Stimulated activated naive B cell treated with anti-CD40 and anti-IgM and Interleukin-4, amounts not matched to agents 10 μg/mL and 1 μg/mL and 100 μg/mL, for 72 hours (primary cell): ENCODE measurements around the gene CEP112.
A peak's percentile ranks its signal among the peaks of the same experiment; 100 is the strongest.

Experiments used
- ATAC-seq, 2 donors: fragments of 150-1000 bp; cut with Tn5 transposase; replicated peaks; 2 replicates each; pipeline ENCODE4 v1.10.0; 2021; ENCODE audit warnings: moderate library complexity in 1 of 2
- DNase-seq: peaks from one replicate; pipeline ENCODE4 v3.0.0; 2021
- H3K27ac Mint-ChIP-seq: one replicate; pipeline ENCODE4 v1.8.0; 2022; ENCODE audit warnings: mild to moderate bottlenecking, mixed read lengths
- H3K27me3 Mint-ChIP-seq, 2 donors: one replicate each; pipeline ENCODE4 v1.8.0; 2022; ENCODE audit warnings: mixed read lengths in 2 of 2
- H3K36me3 Mint-ChIP-seq, 2 donors: one replicate each; pipeline ENCODE4 v1.8.0; 2022; ENCODE audit warnings: mixed read lengths in 2 of 2, mild to moderate bottlenecking in 1 of 2
- H3K4me1 Mint-ChIP-seq, 2 donors: one replicate each; pipeline ENCODE4 v1.8.0; 2022; ENCODE audit warnings: mixed read lengths in 2 of 2, mild to moderate bottlenecking in 1 of 2
- H3K4me3 Mint-ChIP-seq, 2 donors: one replicate each; pipeline ENCODE4 v1.8.0; 2022; ENCODE audit warnings: mild to moderate bottlenecking in 2 of 2, mixed read lengths in 2 of 2, moderate library complexity in 1 of 2
- H3K9me3 Mint-ChIP-seq, 2 donors: one replicate each; pipeline ENCODE4 v1.8.0; 2022; ENCODE audit warnings: mixed read lengths in 2 of 2, mild to moderate bottlenecking in 1 of 2

CEP112 gene

GRCh38 chr17:65674246-65675045 lies 517.5 kb downstream of the CEP112 start:
- H3K27ac Mint-ChIP-seq: no peak overlapping the region
- H3K4me3 Mint-ChIP-seq: no peak overlapping the region
- no peaks in the 10 kb centered on the region for H3K36me3 Mint-ChIP-seq
- H3K4me1 Mint-ChIP-seq: no peaks in the 10 kb centered on the region
- peaks cover under 1 to 1% of the 10 kb centered on the region in 2 donors for H3K27me3 Mint-ChIP-seq
- ATAC-seq (no peak), DNase-seq (no peak)
- no peaks in the 10 kb centered on the region for H3K9me3 Mint-ChIP-seq

GRCh38 chr17:65670667-65671371 lies 521.1 kb downstream of the CEP112 start:
- H3K27me3 Mint-ChIP-seq: peaks cover 7 to 10% of the 10 kb centered on the region in 2 donors
- H3K27ac Mint-ChIP-seq: no peak overlapping the region
- ATAC-seq: no peak
- H3K36me3 Mint-ChIP-seq: no peaks in the 10 kb centered on the region
- H3K4me3 Mint-ChIP-seq: no peak overlapping the region
- no peak for DNase-seq
- no peaks in the 10 kb centered on the region for H3K9me3 Mint-ChIP-seq
- no peaks in the 10 kb centered on the region for H3K4me1 Mint-ChIP-seq

- DNase-seq (no peak), ATAC-seq (no peak)
- H3K4me3 Mint-ChIP-seq: no peak overlapping the region
- peaks cover 7 to 10% of the 10 kb centered on the region in 2 donors for H3K27me3 Mint-ChIP-seq
- no peaks in the 10 kb centered on the region for H3K9me3 Mint-ChIP-seq
- H3K36me3 Mint-ChIP-seq: no peaks in the 10 kb centered on the region
- H3K27ac Mint-ChIP-seq: no peak overlapping the region
- no peaks in the 10 kb centered on the region for H3K4me1 Mint-ChIP-seq
These were observed 523.7 kb downstream of the CEP112 start for GRCh38 chr17:65668211-65668610.

GRCh38 chr17:65667656-65668055 lies 524.3 kb downstream of the CEP112 start:
- Mint-ChIP-seq H3K4me1 (no peaks in the 10 kb centered on the region), H3K36me3 (no peaks in the 10 kb centered on the region), H3K27me3 (peaks cover 7 to 10% of the 10 kb centered on the region in 2 donors), H3K27ac (no peak overlapping the region), H3K4me3 (no peak overlapping the region), H3K9me3 (no peaks in the 10 kb centered on the region)
- DNase-seq: no peak
- no peak for ATAC-seq

- Mint-ChIP-seq H3K4me3 (no peak overlapping the region), H3K4me1 (no peaks in the 10 kb centered on the region), H3K27me3 (peaks cover 7 to 10% of the 10 kb centered on the region in 2 donors), H3K36me3 (no peaks in the 10 kb centered on the region), H3K27ac (no peak overlapping the region), H3K9me3 (no peaks in the 10 kb centered on the region)
- no peak for ATAC-seq
- DNase-seq: no peak
These were observed 525.0 kb downstream of the CEP112 start for GRCh38 chr17:65666876-65667321.

- Mint-ChIP-seq H3K4me1 (no peaks in the 10 kb centered on the region), H3K9me3 (no peaks in the 10 kb centered on the region), H3K36me3 (no peaks in the 10 kb centered on the region), H3K27me3 (peaks cover 7 to 10% of the 10 kb centered on the region in 2 donors), H3K4me3 (no peak overlapping the region), H3K27ac (no peak overlapping the region)
- ATAC-seq: no peak
- DNase-seq: no peak
These were observed 526.0 kb downstream of the CEP112 start for GRCh38 chr17:65665966-65666365.

- DNase-seq (no peak), ATAC-seq (no peak)
- Mint-ChIP-seq H3K9me3 (peaks cover 4 to 7% of the 10 kb centered on the region in 2 donors), H3K4me3 (no peak overlapping the region), H3K4me1 (no peaks in the 10 kb centered on the region), H3K36me3 (peaks cover 0 to 1% of the 10 kb centered on the region in 2 donors), H3K27ac (no peak overlapping the region), H3K27me3 (peaks cover 10 to 13% of the 10 kb centered on the region in 2 donors)
These were observed 527.2 kb downstream of the CEP112 start for GRCh38 chr17:65664696-65665095.

- H3K4me1 Mint-ChIP-seq: no peaks in the 10 kb centered on the region
- no peak overlapping the region for H3K4me3 Mint-ChIP-seq
- DNase-seq (no peak), ATAC-seq (no peak)
- H3K27me3 Mint-ChIP-seq: peaks cover 8 to 10% of the 10 kb centered on the region in 2 donors
- H3K27ac Mint-ChIP-seq: no peak overlapping the region
- peaks cover 0 to 1% of the 10 kb centered on the region in 2 donors for H3K36me3 Mint-ChIP-seq
- peaks cover 4 to 7% of the 10 kb centered on the region in 2 donors for H3K9me3 Mint-ChIP-seq
These were observed 527.7 kb downstream of the CEP112 start for GRCh38 chr17:65664266-65664665.

GRCh38 chr17:65662196-65662595 lies 529.7 kb downstream of the CEP112 start:
- Mint-ChIP-seq H3K27ac (no peak overlapping the region), H3K36me3 (peaks cover 0 to 1% of the 10 kb centered on the region in 2 donors), H3K9me3 (peaks cover 4 to 7% of the 10 kb centered on the region in 2 donors), H3K4me1 (no peaks in the 10 kb centered on the region), H3K27me3 (peaks cover 5 to 10% of the 10 kb centered on the region in 2 donors), H3K4me3 (no peak overlapping the region)
- ATAC-seq: no peak
- DNase-seq: no peak

GRCh38 chr17:65660947-65661346 lies 531.0 kb downstream of the CEP112 start:
- H3K4me1 Mint-ChIP-seq: no peaks in the 10 kb centered on the region
- H3K4me3 Mint-ChIP-seq: no peak overlapping the region
- no peak overlapping the region for H3K27ac Mint-ChIP-seq
- peaks cover 0 to 10% of the 10 kb centered on the region in 2 donors for H3K27me3 Mint-ChIP-seq
- DNase-seq (no peak), ATAC-seq (no peak)
- peaks cover 4 to 7% of the 10 kb centered on the region in 2 donors for H3K9me3 Mint-ChIP-seq
- peaks cover 0 to 1% of the 10 kb centered on the region in 2 donors for H3K36me3 Mint-ChIP-seq

- Mint-ChIP-seq H3K27ac (no peak overlapping the region), H3K36me3 (peaks cover 0 to 1% of the 10 kb centered on the region in 2 donors)
- ATAC-seq: no peak
These were observed 531.9 kb downstream of the CEP112 start for GRCh38 chr17:65660078-65660477.

GRCh38 chr17:65659512-65659911 lies 532.4 kb downstream of the CEP112 start:
- Mint-ChIP-seq H3K9me3 (peaks cover 4 to 7% of the 10 kb centered on the region in 2 donors), H3K27me3 (peaks cover 0 to 10% of the 10 kb centered on the region in 2 donors), H3K4me1 (no peaks in the 10 kb centered on the region), H3K27ac (no peak overlapping the region), H3K36me3 (peaks cover 0 to 1% of the 10 kb centered on the region in 2 donors), H3K4me3 (no peak overlapping the region)
- DNase-seq: no peak
- no peak for ATAC-seq

More at GRCh38 chr17:65660078-65660477, 531.9 kb downstream of the CEP112 start:
- Mint-ChIP-seq H3K27me3 (peaks cover 0 to 10% of the 10 kb centered on the region in 2 donors), H3K4me3 (no peak overlapping the region), H3K4me1 (no peaks in the 10 kb centered on the region), H3K9me3 (peaks cover 4 to 7% of the 10 kb centered on the region in 2 donors)
- no peak for DNase-seq

- peak in 1 of 2 donors; percentile 33 for ATAC-seq
- Mint-ChIP-seq H3K9me3 (peaks cover 6 to 7% of the 10 kb centered on the region in 2 donors), H3K4me3 (no peak overlapping the region), H3K27me3 (peaks cover 0 to 19% of the 10 kb centered on the region in 2 donors), H3K36me3 (peaks cover 0 to 1% of the 10 kb centered on the region in 2 donors), H3K27ac (no peak overlapping the region), H3K4me1 (no peaks in the 10 kb centered on the region)
- no peak for DNase-seq
These were observed 534.6 kb downstream of the CEP112 start for GRCh38 chr17:65657251-65657828.
